ENCODE measurements around the gene TMPRSS6. TPM values are rescaled to one million over a fixed set of nuclear protein-coding genes. Genes with fewer than 3 reads are reported as not detected.
A peak's percentile ranks its signal among the peaks of the same experiment; 100 is the strongest.

Gene TMPRSS6
- total and polyA plus RNA-seq, 2 of the 8 experiments (the other 6 are each of a cell fraction or from before 2014, with no cell fraction given) = 0.02 TPM; not detected in 1

DNA sequence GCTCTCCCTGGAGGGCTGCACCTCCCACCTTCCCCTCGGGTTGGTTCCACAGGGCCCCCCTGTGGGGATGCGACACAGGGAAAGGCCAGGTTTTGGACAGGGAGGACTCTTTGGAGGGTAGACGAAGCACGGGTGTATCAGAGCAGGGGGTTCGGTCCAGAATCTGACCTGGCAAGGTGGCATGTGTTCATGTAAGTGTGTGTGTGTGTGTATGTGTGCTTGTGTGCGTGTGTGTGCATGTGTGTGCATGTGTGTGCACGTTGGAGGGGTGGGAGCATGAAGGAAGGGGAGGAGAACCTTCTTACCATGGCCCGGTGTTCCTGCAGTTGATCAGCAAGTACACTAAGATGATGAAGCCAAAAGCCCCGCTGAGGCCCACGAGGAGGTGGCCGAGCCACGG, 25.5 kb upstream of the TMPRSS6 start:
- H2BK20ac ChIP-seq (ENCODE audit: low read length) = no peak overlapping the region
- peak overlapping the region; percentile 72 for H4K91ac ChIP-seq (replicated peaks; ENCODE audit: insufficient read length, low read length)
- H3K27me3 ChIP-seq (replicated peaks in 1 of 4; ENCODE audit: control insufficient read depth in 3 of 4, extremely low read depth in 1 of 4, insufficient read depth in 3 of 4, low read length in 3 of 4) = no peaks in the 10 kb centered on the region; a peak in 1 of 7 replicates
- no peaks in the 10 kb centered on the region for H3K36me3 ChIP-seq (ENCODE audit: control insufficient read depth in 2 of 4, insufficient read depth in 4 of 4, low read length in 3 of 4)
- no peak overlapping the region for H3K4me2 ChIP-seq (ENCODE audit: insufficient read depth in 1 of 2, low read depth in 2 of 2, low read length in 2 of 2)
- no peak overlapping the region for H3K4ac ChIP-seq (replicated peaks; ENCODE audit: insufficient read length, low read depth, low read length)
- 89% methylated on average over 12 of the region's 12 CpGs; no CpG with 5 or more reads in 1 of the 2 experiments for WGBS, 2 experiments (ENCODE audit: extremely low coverage in 1 of 2, insufficient coverage in 1 of 2, insufficient read length in 1 of 2, insufficient replicate concordance in 2 of 2, low coverage in 1 of 2, low lambda C conversion rate in 2 of 2, missing lambda C conversion rate in 1 of 2)
- no peak overlapping the region for H2BK12ac ChIP-seq (ENCODE audit: low read depth, low read length)
- no peak overlapping the region for H3K14ac ChIP-seq (ENCODE audit: insufficient read length)
- no peaks in the 10 kb centered on the region for H3K79me1 ChIP-seq (ENCODE audit: low read depth, low read length)
- H2BK5ac ChIP-seq (ENCODE audit: low read depth, low read length) = no peak overlapping the region
- no peak overlapping the region for H3K9ac ChIP-seq (replicated peaks in 1 of 4; ENCODE audit: extremely low read depth in 1 of 4, low read depth in 3 of 4, low read length in 3 of 4)
- no peaks in the 10 kb centered on the region for H3K9me3 ChIP-seq (ENCODE audit: insufficient read depth in 2 of 2, low read depth in 1 of 2, low read length in 1 of 2)
- no peaks in the 10 kb centered on the region for H3K23me2 ChIP-seq (ENCODE audit: low read depth, low read length)
- no peak overlapping the region for H2BK120ac ChIP-seq (replicated peaks; ENCODE audit: low read depth, low read length)
- no peaks in the 10 kb centered on the region for H3K79me2 ChIP-seq (ENCODE audit: control insufficient read depth in 1 of 2, insufficient read depth in 2 of 2, low read length in 2 of 2)
- no peak overlapping the region for H3K56ac ChIP-seq (replicated peaks; ENCODE audit: insufficient read length, low read depth, low read length)
- no peak overlapping the region for H2AFZ ChIP-seq (ENCODE audit: low read length)
- POLR2A ChIA-PET (ENCODE audit: partially characterized antibody) = no interaction called here
- CTCF ChIA-PET (ENCODE audit: partially characterized antibody) = interaction anchor here (0.6 to 2.2 kb wide), 5 partner anchors 8 to 113 kb away, joined by 3 to 8 read pairs (median 3); no protein-coding TSS in a partner anchor
- no peak overlapping the region for H4K5ac ChIP-seq (ENCODE audit: insufficient read length, low read depth, low read length)
- H3K27ac ChIP-seq (ENCODE audit: low read depth, low read length) = no peak overlapping the region
- no peak for DNase-seq (ENCODE audit: low read depth in 1 of 2, low spot score in 2 of 2)
- H4K8ac ChIP-seq (ENCODE audit: extremely low read depth, insufficient read depth, low read length) = peak overlapping the region; percentile 46; the same call in 1 of the 2 replicates
- no peaks in the 10 kb centered on the region; a peak in 1 of 7 replicates for H3K4me1 ChIP-seq (replicated peaks in 1 of 4; ENCODE audit: control insufficient read depth in 3 of 4, insufficient read depth in 4 of 4, low read length in 3 of 4)
- 0 out of 2 replicates have a peak overlapping the region, but pooled peaks have one; percentile 40 for H2AK5ac ChIP-seq (ENCODE audit: low read depth, low read length)
- H4K20me1 ChIP-seq (replicated peaks in 1 of 2; ENCODE audit: control insufficient read depth in 1 of 2, insufficient read depth in 2 of 2, low read length in 2 of 2) = peaks cover 0 to 2% of the 10 kb centered on the region in 2 experiments
- H3K4me3 ChIP-seq (ENCODE audit: extremely low read depth in 1 of 4, insufficient read depth in 2 of 4, low read depth in 3 of 4, low read length in 4 of 4) = no peak overlapping the region
- no peak overlapping the region for H2BK15ac ChIP-seq (ENCODE audit: low read length)
- no peak for FAIRE-seq
- no peak overlapping the region for H3K18ac ChIP-seq (ENCODE audit: extremely low read depth, low read length)
- H3K23ac ChIP-seq (ENCODE audit: insufficient read length) = no peak overlapping the region
- TF ChIP-seq BACH1 (IDR thresholded peaks at IDR 0.05; ENCODE audit: low read length) (no peak), ATF3 (IDR thresholded peaks at IDR 0.05; ENCODE audit: insufficient read depth, low read depth, low read length) (no peak)
